GM23338 (cell line): ENCODE results near the gene P2RY13. TPM values are rescaled to one million over a fixed set of nuclear protein-coding genes. Genes with fewer than 3 reads are reported as not detected.

Source experiments
- ATAC-seq: fragments of 200-7000 bp; cut with Tn5 transposase; 3 replicates; pipeline ENCODE4 v1.9.1; 2020
- DNase-seq: peaks from one replicate; pipeline ENCODE4 v3.0.0-alpha.2; 2015; ENCODE audit warnings: low spot score
- H2AFZ ChIP-seq: fragments of 200-600 bp; sonication (generic); 2 replicates; pipeline ENCODE4 v1.8.0; 2016; ENCODE audit warnings: antibody characterized with exemption, mild to moderate bottlenecking, moderate library complexity
- H3F3A ChIP-seq: fragments of 200-600 bp; sonication (generic); replicated peaks from 2 replicates; pipeline ENCODE4 v1.8.0; 2017; ENCODE audit warnings: antibody characterized with exemption, mixed run types, low read depth
- H3K27ac ChIP-seq: fragments of 200-600 bp; sonication (generic); 2 replicates; pipeline ENCODE4 v1.6.1; 2016; ENCODE audit warnings: low read depth
- H3K27me3 ChIP-seq: fragments of 200-600 bp; sonication (generic); 2 replicates; pipeline ENCODE4 v1.8.0; 2016; ENCODE audit warnings: mild to moderate bottlenecking, mixed run types, moderate library complexity; ENCODE audit not compliant: insufficient read depth
- H3K36me3 ChIP-seq: fragments of 200-600 bp; sonication (generic); 2 replicates; pipeline ENCODE4 v1.8.0; 2016; ENCODE audit warnings: mild to moderate bottlenecking; ENCODE audit not compliant: insufficient read depth
- H3K4me1 ChIP-seq: fragments of 200-600 bp; sonication (generic); 2 replicates; pipeline ENCODE4 v1.8.0; 2016; ENCODE audit warnings: mild to moderate bottlenecking, moderate library complexity; ENCODE audit not compliant: insufficient read depth
- H3K4me2 ChIP-seq: fragments of 200-600 bp; sonication (generic); 2 replicates; pipeline ENCODE4 v1.7.1; 2017; ENCODE audit warnings: mixed run types
- H3K4me3 ChIP-seq: fragments of 200-600 bp; sonication (generic); 2 replicates; pipeline ENCODE4 v1.6.1; 2016; ENCODE audit warnings: mixed run types
- H3K79me2 ChIP-seq: fragments of 200-600 bp; sonication (generic); replicated peaks from 2 replicates; pipeline ENCODE4 v1.8.0; 2017; ENCODE audit warnings: mild to moderate bottlenecking; ENCODE audit not compliant: insufficient read depth
- H3K9me2 ChIP-seq: fragments of 200-600 bp; sonication (generic); 2 replicates; pipeline ENCODE4 v1.8.0; 2017; ENCODE audit not compliant: insufficient read depth
- H4K20me1 ChIP-seq: fragments of 200-600 bp; sonication (generic); replicated peaks from 2 replicates; pipeline ENCODE4 v1.8.0; 2017; ENCODE audit warnings: mild to moderate bottlenecking; ENCODE audit not compliant: insufficient read depth
- H3K27ac Mint-ChIP-seq: 2 replicates; pipeline ENCODE4 v1.8.0; 2020; ENCODE audit warnings: inconsistent platforms, mild to moderate bottlenecking, moderate library complexity, mixed read lengths
- H3K27me3 Mint-ChIP-seq: 3 replicates; pipeline ENCODE4 v1.8.0; 2022; ENCODE audit warnings: low read depth, mild to moderate bottlenecking, moderate library complexity, mixed read lengths, inconsistent platforms; ENCODE audit not compliant: insufficient read depth, poor library complexity
- H3K36me3 Mint-ChIP-seq: 3 replicates; pipeline ENCODE4 v1.8.0; 2021; ENCODE audit warnings: low read depth, mild to moderate bottlenecking, inconsistent platforms, moderate library complexity, mixed read lengths
- H3K4me1 Mint-ChIP-seq: 3 replicates; pipeline ENCODE4 v1.8.0; 2020; ENCODE audit warnings: mild to moderate bottlenecking, inconsistent platforms, mixed read lengths
- H3K4me3 Mint-ChIP-seq: 3 replicates; pipeline ENCODE4 v1.8.0; 2021; ENCODE audit warnings: moderate library complexity, mild to moderate bottlenecking, inconsistent platforms, mixed read lengths
- H3K9me3 Mint-ChIP-seq: 3 replicates; pipeline ENCODE4 v1.8.0; 2020; ENCODE audit warnings: moderate library complexity, mild to moderate bottlenecking, inconsistent platforms, mixed read lengths
- CREB1 ChIP-seq: fragments of 250-450 bp; sonication (Bioruptor Pico); IDR thresholded peaks from 2 replicates; pipeline ENCODE4 v1.5.0; 2020; ENCODE audit warnings: low read depth, mild to moderate bottlenecking, moderate library complexity
- CTCF ChIP-seq, 2 experiments: fragments of 200-600 bp in 1 of 2; sonication (generic) in 1 of 2; conservative IDR thresholded peaks; 2 replicates each; pipeline versions ENCODE4 v1.5.1 to v1.6.1; 2016 to 2017; ENCODE audit warnings: antibody characterized with exemption in 2 of 2, low read depth in 2 of 2, mild to moderate bottlenecking in 2 of 2, moderate library complexity in 1 of 2
- ETS1 ChIP-seq: IDR thresholded peaks from 2 replicates; pipeline ENCODE4 v1.6.1; 2016; ENCODE audit warnings: antibody characterized with exemption
- EZH2 ChIP-seq: fragments of 200-600 bp; sonication (generic); IDR thresholded peaks from one replicate; pipeline ENCODE4 v1.8.0; 2017; ENCODE audit warnings: antibody characterized with exemption, mild to moderate bottlenecking, low read depth; ENCODE audit not compliant: unreplicated experiment
- EZH2phosphoT487 ChIP-seq: fragments of 200-600 bp; sonication (generic); IDR thresholded peaks from one replicate; pipeline ENCODE4 v1.8.1; 2018; ENCODE audit warnings: antibody characterized with exemption; ENCODE audit not compliant: unreplicated experiment
- JUNB ChIP-seq: IDR thresholded peaks from one replicate; pipeline ENCODE4 v1.6.1; 2016; ENCODE audit warnings: antibody characterized with exemption; ENCODE audit not compliant: unreplicated experiment
- NANOG ChIP-seq: IDR thresholded peaks from 2 replicates; pipeline ENCODE4 v1.6.1; 2016; ENCODE audit warnings: antibody characterized with exemption, borderline replicate concordance
- POLR2AphosphoS5 ChIP-seq: IDR thresholded peaks from 2 replicates; pipeline ENCODE4 v1.6.1; 2016; ENCODE audit warnings: antibody characterized with exemption, low read depth
- REST ChIP-seq: IDR thresholded peaks from one replicate; pipeline ENCODE4 v1.6.1; 2018; ENCODE audit warnings: antibody characterized with exemption; ENCODE audit not compliant: unreplicated experiment
- STAT1 ChIP-seq: IDR thresholded peaks from one replicate; pipeline ENCODE4 v1.6.1; 2016; ENCODE audit warnings: antibody characterized with exemption; ENCODE audit not compliant: unreplicated experiment
- ZNF114 ChIP-seq: fragments of 250-450 bp; sonication (Bioruptor Pico); IDR thresholded peaks from 2 replicates; pipeline ENCODE4 v1.5.0; 2020; ENCODE audit warnings: mild to moderate bottlenecking, moderate library complexity
- ZNF331 ChIP-seq: fragments of 250-450 bp; sonication (Bioruptor Pico); IDR thresholded peaks from 2 replicates; pipeline ENCODE4 v1.5.0; 2020; ENCODE audit warnings: low read depth, mild to moderate bottlenecking, moderate library complexity
- ZNF462 ChIP-seq: fragments of 250-450 bp; sonication (Bioruptor Pico); IDR thresholded peaks from 2 replicates; pipeline ENCODE4 v1.5.0; 2020; ENCODE audit warnings: mild to moderate bottlenecking, moderate library complexity
- polyA plus RNA-seq: library from polyadenylated mRNA; unstranded; fragments of >200 nt; fragmentation: Nextera tagmentation; extraction: Ambion mirVana; gene quantifications from 2 replicates; pipeline ENCODE4 v1.2.1, GENCODE V29; 2016
- total RNA-seq: library from RNA; depleted of rRNA; stranded (reverse); fragments of >200 nt; shearing (Covaris generic); gene quantifications from 2 replicates; pipeline ENCODE4 v1.2.3, GENCODE V29; 2014

P2RY13 gene
- total and polyA plus RNA-seq, 2 experiments from 2014 or later: 0.68 TPM; not detected in 1

DNA sequence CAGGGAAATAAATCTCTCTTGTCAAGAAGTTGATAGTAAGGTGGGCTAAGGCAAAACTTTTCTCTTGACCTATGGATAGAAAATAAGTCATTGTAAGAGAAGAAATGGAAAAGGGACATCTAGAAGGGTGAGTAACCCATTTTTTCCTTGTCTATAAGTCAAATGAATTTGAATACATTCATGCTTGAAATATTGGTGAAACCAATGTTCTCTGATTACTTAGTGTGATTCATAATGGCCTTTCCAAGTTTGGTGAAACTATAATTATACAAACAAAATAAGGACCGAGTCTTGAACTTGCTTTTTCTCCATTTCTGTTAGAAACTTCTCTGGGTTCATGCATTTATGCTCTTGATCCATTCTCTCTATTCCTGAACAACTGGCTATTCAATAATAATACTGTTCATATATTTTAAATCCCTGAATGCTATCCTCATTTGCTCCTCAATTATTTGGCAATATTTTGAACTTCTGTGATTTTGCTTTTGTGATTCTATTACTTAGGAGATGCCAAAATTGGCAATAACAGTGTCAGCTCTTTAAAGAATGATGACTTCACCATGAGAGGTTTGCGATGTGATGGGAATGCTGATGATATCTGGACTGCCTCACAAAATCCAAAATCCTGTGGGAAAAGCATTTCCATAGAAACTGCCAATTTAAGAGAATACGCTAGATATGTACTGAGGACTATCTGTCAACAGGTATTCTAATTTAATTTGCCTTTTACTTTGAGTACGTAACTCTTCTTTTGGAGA, 42.9 kb upstream of the P2RY13 start:
- H3K36me3 Mint-ChIP-seq: no peaks in the 10 kb centered on the region
- TF ChIP-seq CTCF (conservative IDR thresholded peaks at IDR 0.05; ENCODE audit: low read depth in 2 of 2): no peak
- no peak for TF ChIP-seq EZH2phosphoT487
- no peak for TF ChIP-seq ZNF462 (CRISPR knock-in tag)
- TF ChIP-seq ZNF331 (CRISPR knock-in tag): no peak
- TF ChIP-seq NANOG: no peak
- no peak for TF ChIP-seq EZH2
- no peak for TF ChIP-seq REST
- TF ChIP-seq JUNB: no peak
- no peak for TF ChIP-seq ETS1
- TF ChIP-seq STAT1: no peak
- TF ChIP-seq CREB1 (CRISPR knock-in tag): no peak
- TF ChIP-seq POLR2AphosphoS5: no peak
- no peak for TF ChIP-seq ZNF114
- ATAC-seq: no peak

More for the DNA sequence above, 42.9 kb upstream of the P2RY13 start:
- Mint-ChIP-seq H3K4me1 (peaks cover 5% of the 10 kb centered on the region; the same call in 2 of the 3 replicates), H3K27ac (no peak overlapping the region), H3K27me3 (peaks cover 3% of the 10 kb centered on the region), H3K4me3 (no peak overlapping the region), H3K9me3 (no peaks in the 10 kb centered on the region)
- no peaks in the 10 kb centered on the region for H3K36me3 ChIP-seq
- no peaks in the 10 kb centered on the region for H3F3A ChIP-seq
- no peak overlapping the region for H3K4me2 ChIP-seq
- H3K4me3 ChIP-seq: no peak overlapping the region
- H3K4me1 ChIP-seq: no peaks in the 10 kb centered on the region
- no peaks in the 10 kb centered on the region for H3K79me2 ChIP-seq
- H3K9me2 ChIP-seq: no peaks in the 10 kb centered on the region
- no peak for DNase-seq
- H3K27ac ChIP-seq: no peak overlapping the region
- H4K20me1 ChIP-seq: no peaks in the 10 kb centered on the region
- H3K27me3 ChIP-seq: no peaks in the 10 kb centered on the region
- no peak overlapping the region for H2AFZ ChIP-seq
